Fibroblast of skin of left quadriceps (primary cell): ENCODE results near the gene RFXANK.
"Not testable (repeated sequence)": the region's sequence is repeated elsewhere in the genome, so short reads cannot be mapped to it uniquely, and the experiment has no call there.

Source experiments
- DNase-seq, 2 experiments: peaks; one replicate each; pipeline ENCODE4 v3.0.0-alpha.2; 2013; ENCODE audit warnings: low read depth in 2 of 2

Gene RFXANK

DNA sequence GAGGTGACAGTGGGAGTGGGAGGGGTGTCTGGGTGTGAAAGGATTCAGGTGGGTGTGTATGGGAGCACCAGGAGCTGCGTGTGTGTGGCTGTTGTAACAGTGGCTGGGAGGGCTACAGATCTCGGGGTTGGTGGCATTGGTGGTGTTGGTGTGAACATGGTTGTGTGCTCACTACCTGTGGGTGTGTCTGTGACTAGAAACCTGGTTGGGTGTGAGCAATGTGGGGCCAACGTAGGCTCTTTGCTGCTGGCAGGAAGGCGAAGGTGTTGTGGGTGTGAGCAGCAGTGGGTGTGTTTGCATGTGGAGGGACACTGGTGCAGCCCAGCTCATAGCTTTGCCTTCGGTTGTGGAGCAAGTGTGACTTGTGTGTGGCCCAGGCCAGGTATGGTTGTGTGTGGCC is 14.9 kb downstream of the RFXANK start:
- no peak for DNase-seq

DNA sequence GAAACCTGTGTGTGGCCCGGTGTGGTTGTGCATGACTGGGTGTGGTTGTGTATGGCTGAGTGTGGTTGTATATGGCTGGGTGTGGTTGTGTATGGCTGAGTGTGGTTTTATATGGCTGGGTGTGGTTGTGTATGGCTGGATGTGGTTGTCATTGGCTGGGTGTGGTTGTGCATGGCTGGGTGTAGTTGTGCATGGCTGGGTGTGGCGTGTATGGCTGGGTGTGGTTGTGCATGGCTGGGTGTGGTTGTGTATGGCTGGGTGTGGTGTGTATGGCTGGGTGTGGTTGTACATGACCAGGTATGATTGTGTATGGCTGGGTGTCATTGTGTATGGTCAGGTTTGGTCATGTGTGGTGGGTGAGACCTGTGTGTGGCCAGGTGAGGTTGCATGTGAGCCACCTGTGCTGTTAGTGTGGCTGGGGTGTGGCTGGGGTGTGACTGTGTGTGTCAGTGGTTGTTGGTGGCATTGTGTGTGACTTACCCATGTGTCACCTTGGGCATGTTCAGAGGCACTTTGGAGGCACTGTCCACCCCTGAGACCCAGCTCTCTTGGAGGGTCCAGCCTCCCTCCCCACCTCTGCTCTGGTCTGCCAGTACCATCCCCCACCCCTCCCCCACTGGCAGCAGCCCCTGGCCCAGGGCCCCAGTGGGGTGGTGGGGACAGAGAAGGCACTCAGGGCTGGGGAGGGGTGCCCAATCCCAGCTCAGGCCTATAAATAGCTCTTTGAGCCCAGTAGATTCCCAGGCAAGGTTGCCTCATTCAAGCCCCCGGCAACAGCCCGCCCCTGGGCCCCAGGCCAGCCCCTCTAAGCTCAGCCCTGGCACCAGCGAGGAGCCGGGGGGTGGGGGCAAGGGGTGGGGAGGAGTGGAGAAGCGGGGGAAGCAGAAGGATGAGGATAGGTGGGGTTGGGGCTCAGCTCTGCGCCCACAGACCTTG is 15.8 kb downstream of the RFXANK start:
- DNase-seq: no peak

DNA sequence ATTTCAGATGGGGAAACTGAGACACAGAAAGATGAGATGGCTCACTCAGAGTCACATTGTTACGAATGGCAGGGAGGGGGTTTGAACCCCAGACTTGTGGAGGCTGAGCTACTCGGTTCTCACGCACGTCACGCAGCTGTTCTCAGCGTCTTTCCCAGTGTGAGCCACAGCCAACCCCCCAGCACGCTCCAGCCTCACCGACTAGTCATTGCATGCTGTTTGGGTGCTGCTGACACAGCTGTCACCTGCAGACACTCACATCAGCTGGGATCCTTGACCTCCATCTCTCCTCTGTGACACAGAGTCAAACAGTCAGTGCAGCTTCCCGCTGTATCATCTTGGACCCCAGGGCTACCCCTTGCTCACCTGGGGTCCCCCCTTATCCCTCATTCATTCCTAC is 17.3 kb downstream of the RFXANK start:
- DNase-seq: no peak

DNA sequence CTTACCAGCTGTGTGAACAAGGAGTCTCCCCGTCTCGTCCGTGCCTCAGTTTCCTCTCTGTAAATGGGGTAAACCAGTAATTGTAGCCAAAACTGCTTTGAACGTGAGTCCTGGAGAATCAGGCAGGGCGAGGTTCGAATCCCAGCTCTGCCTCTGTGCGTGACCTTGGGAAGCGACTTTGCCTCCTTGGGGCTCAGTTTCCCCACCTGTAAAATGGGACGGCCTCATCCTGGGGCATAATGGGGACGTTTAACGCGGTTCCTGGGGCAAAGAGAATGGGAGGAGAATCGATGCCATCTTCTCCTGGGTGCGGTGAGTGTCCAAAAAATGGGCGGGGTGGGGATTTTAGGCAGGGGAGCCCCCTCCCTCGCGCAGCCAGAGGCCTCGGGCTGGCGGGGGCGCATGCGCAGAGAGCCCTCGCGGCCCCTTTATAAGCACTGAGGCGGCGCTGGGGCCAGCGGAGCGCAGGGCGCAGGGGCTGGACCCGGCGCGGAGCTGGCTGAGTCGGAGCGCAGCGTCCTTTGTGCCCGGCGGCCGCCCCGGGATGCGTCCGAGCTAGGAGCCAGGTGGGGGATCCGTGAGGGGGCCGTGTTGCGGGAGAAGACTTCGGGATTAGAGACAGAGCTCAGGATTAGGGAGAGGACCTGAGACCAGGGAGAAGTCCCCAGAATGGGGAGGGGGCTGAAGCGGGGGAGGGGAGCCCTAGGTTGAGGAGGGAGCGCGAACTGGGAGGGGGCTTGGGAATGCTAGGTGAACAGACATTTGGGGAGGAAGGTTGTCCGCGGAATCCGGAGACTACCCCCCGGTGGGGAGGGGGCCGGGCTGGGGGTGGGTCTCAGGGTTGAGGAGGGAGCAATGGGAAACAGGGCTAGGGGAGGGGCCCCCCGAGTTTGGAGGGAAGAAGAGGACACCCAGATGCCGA is 19.7 kb downstream of the RFXANK start, which contains the start of gene NCAN:
Gene NCAN, plus strand, starts transcription at position 460 of the 922 bp plus-strand sequence. CDS start 4,996 bp downstream, outside the sequence.
- no peak for DNase-seq

DNA sequence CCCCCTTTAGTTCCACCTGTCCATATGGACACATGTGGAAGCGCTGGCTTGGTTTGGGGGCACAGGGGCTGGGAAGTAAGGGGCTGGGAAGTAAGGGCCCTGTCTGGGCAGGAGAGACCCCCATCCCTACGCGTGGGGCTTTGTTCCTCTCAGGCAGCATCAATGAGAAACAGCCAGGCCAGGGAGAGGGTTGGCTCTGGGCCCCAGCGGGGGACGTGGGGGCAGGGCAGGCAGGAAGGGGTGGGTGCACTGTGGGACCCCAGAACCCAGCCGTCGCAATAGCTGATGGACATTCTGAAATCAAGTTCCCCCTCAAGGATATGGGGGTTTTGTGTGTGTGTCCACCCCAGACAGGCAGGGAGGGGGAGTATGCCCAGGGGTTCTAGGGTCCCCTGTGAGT is 20.9 kb downstream of the RFXANK start:
- DNase-seq: no peak

DNA sequence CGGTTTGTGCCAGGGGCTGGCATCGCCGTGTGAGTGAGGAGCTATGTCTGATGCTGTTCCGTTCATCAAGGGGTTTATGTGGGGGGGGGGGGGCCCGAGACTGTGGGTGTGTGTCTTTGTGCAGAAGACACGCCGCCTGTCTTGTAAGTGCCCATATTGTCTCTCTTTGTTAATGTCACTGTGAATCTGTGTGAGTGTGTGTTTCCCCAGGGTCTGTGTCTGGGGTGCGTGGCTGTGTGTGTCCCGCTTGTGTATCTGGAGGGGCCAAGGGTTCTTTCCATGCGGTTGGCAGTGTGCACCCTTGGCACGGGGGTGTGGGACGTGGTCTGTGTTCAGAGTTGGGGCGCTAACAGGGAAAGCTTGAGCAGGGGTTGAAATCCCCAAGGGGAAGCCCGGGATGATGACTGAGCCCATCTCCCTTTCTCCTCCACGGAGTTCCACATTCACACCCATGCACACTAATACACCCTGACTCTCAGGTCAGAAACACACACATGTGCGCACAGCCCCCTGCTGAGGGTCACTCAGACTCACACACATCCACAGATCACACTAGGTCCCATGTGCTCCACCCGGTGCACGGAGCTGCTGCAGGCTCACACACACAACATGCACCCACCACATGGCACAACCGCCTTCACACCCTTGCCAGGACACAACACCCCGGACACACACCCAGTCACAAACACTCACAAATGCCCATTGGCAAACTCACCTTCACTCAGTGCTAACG is 21.5 kb downstream of the RFXANK start:
- DNase-seq: no peak

DNA sequence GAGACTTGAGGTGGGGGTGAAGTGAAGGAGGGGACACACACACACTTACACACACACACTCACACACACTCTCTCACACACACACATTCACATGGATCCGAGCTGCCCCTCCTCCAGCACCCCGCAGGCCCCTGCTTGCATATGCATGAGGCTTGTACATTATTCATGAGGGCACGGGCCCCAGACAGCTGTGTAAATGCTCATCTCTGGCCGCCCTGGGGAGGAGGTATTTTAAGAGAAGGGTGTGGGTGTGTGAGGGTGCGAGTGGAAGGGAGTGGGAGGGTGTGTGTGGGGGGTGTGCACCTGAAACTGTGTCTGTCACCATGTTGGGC is 22.1 kb downstream of the RFXANK start:
- DNase-seq: no peak

DNA sequence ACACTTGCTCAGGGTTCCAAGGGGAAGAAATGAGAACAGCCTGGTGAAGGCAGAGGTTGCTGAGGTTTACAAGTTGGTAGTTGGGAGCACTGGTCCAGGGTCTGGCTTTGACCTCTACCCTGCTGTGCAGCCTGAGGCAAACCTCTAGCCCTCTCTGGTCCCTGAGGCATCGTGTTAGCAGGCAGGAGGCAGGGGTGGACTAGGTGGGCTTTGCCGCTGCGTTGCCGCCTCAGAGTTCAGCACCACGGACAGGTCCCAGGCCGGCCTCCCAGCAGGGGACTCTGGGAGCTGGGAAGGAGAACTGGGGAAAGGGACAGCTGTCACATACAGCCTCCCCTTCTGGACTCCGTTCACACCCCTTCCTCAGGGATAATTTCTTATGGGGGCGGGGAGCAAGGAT is 22.8 kb downstream of the RFXANK start:
- DNase-seq: no peak

DNA sequence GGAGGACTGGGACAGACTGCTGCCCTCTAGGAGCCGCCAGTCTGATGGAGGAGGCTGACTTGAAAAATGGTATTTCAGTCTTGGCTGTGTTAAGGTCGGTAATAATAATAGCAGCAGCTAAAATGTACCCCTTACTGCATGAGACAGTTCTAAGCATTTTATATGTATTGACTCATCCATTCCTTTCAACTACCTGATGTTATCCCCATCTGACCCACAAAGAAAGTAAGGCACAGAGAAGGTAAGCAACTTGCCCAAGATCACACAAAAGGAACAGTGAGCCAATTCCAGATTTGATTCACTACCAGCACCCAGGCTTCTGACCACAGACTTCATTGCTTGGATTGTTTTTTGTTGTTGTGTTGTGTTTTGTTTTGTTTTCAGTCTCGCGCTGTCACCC is 23.7 kb downstream of the RFXANK start:
- no peak for DNase-seq

DNA sequence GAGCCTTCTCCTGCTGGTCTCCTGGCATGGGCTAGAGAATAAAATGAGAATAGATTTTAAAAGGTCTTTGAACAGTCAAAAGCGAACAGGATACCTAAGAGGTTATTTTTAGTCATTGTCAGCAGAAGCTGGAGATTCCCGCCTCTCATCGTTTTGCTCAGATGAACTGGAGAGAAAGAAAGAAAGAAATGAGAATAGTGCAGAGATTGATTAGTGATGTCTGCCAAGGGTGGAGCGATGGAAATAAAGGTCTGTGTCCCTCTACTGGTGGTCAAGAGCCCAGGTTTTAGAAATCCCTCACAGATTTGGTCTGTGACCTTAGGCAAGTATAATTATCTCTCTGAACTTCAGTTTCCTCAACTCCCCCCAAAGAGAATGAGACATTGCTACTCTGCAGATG is 25.0 kb downstream of the RFXANK start:
- DNase-seq: no peak

DNA sequence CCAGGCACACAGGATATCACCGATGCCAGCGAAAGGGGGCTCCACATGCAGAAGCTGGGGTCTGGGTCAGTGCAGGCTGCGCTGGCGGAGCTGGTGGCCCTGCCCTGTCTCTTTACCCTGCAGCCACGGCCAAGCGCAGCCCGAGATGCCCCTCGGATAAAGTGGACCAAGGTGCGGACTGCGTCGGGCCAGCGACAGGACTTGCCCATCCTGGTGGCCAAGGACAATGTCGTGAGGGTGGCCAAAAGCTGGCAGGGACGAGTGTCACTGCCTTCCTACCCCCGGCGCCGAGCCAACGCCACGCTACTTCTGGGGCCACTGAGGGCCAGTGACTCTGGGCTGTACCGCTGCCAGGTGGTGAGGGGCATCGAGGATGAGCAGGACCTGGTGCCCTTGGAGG is 26.9 kb downstream of the RFXANK start:
- DNase-seq: no peak

DNA sequence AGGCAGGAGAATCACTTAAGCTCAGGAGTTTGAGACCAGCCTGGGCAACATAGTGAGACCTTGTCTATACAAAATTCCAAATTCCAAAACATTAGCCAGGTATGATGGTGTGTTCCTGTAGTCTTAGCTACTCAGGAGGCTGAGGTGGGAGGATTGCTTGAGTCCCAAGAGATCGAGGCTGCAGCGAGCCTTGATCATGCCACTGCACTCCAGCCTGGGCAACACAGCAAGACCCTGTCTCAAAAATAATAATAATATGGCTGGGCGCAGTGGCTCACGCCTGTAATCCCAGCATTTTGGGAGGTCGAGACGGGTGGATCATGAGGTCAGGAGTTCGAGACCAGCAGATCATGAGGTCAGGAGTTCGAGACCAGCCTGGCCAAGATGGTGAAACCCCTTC is 28.9 kb downstream of the RFXANK start:
- not testable (repeated sequence) for DNase-seq

DNA sequence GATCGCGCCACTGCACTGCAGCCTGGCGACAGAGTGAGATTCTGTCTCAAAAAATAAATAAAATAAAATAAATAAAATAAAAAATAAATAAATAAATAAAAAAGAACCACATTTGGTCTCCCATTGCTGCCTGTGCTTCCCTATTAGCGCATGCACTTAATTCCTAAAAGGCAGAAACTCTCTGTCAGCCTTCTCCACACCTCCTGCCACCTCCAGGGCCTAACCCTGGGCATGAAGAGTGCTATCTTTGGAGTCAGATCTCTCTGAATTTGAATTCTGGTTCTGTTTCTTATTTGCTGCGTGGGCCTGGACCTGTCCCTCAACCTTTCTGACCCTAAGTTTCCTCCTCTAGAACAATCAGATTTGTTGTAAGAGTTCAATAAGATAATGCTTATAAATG is 31.0 kb downstream of the RFXANK start:
- DNase-seq: no peak

DNA sequence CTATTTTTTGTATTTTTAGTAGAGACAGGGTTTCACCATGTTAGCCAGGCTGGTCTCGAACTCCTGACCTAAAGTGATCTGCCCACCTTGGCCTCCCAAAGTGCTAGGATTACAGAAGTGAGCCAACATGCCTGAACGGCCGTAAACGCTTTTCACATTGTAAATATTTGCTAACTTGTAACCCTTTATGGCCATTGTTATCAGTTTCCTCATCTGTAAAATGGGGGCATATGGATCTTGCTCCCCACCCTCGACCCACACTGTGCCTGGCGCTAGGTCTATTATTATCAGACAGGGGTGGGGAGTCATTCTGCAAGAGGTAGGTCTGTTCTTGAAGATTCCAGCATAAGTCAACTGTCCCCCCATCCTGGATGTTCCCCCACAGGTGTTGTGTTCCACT is 31.6 kb downstream of the RFXANK start:
- no peak for DNase-seq

DNA sequence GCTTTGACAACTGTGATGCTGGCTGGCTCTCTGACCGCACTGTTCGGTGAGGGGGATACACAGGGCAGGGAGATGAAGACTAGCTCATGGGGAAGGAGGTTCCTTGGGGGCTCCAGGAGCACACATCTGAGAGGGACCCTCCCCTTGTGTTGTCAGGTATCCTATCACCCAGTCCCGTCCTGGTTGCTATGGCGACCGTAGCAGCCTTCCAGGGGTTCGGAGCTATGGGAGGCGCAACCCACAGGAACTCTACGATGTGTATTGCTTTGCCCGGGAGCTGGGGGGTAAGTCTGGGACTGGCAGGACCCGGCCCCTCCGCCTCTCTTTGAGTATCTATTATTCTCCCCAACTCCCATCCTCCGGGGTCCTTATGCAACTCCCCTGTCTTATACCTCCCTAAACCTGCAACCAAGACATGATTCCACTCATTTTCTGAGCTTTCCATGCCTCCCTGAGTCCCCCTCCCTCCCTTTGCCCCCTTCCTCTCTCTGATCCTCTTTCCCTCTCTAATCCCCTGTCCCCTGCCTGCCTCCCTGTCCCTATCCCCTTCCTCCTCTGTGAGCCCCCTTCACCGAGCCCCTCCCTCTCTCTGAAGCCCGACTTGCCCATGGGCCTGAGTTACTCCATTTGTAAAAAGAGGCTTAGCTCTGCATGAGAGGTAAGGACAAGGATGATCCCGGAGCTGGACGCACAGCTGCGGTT is 32.2 kb downstream of the RFXANK start:
- DNase-seq: no peak

DNA sequence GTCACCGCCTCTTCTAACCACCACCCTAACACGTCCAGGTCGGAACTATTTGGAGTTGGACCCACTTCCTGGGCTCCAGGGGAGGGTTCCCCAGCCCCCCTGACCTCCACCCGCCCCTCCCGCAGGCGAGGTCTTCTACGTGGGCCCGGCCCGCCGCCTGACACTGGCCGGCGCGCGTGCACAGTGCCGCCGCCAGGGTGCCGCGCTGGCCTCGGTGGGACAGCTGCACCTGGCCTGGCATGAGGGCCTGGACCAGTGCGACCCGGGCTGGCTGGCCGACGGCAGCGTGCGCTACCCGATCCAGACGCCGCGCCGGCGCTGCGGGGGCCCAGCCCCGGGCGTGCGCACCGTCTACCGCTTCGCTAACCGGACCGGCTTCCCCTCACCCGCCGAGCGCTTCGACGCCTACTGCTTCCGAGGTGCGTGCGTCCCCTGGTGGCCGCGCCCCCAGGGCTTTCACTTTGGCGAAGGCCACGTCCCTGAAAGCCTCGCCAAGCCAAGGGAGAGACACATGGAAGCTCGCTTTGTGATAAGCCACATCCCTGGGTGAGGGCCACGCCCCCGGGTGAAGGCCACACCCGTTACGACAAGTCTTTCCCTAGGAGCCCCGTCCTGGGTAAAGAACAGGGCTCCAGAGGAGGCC is 32.9 kb downstream of the RFXANK start:
- peak; percentile 12 to 15 for DNase-seq

DNA sequence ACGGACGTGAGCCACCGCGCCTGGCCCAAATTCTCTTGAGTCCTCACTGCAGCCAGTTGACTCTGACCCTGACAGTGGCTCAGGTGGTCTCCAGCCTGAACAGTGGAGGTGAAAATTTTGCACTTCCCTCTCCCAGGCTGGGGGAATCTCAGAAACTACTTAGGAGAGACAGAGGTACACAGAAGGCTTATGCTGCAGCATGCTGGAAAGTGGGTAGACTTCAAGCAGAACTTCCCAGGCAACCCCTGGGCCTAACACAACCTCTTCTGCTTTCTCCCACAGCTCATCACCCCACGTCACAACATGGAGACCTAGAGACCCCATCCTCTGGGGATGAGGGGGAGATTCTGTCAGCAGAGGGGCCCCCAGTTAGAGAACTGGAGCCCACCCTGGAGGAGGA is 34.1 kb downstream of the RFXANK start:
- no peak for DNase-seq

DNA sequence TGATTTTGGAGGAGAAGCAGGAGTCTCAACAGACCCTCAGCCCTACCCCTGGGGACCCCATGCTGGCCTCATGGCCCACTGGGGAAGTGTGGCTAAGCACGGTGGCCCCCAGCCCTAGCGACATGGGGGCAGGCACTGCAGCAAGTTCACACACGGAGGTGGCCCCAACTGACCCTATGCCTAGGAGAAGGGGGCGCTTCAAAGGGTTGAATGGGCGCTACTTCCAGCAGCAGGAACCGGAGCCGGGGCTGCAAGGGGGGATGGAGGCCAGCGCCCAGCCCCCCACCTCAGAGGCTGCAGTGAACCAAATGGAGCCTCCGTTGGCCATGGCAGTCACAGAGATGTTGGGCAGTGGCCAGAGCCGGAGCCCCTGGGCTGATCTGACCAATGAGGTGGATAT is 34.6 kb downstream of the RFXANK start:
- DNase-seq: no peak

DNA sequence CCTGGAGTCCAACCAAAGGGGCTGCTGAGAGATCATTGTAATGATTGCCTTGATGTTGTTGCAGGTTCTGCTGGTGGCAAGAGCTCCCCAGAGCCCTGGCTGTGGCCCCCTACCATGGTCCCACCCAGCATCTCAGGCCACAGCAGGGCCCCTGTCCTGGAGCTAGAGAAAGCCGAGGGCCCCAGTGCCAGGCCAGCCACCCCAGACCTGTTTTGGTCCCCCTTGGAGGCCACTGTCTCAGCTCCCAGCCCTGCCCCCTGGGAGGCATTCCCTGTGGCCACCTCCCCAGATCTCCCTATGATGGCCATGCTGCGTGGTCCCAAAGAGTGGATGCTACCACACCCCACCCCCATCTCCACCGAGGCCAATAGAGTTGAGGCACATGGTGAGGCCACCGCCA is 35.2 kb downstream of the RFXANK start:
- no peak for DNase-seq

DNA sequence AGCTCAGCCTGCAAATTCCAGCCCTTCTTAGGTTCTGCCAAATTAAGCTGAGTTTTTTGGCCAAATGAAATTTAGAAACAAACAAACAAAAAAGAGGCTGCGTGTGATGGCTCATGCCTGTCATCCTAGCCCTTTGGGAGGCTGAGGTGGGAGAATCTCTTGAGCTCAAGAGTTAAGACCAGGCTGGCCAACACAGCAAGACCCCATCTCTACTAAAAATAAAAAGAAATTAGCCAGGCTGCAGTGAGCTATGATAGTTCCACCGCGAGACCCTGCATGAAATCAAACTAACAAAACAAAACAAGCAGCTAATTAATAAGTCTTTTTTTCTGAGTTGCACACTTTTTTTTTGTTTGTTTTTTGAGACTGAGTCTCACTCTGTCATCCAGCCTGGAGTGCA is 37.6 kb downstream of the RFXANK start:
- no peak for DNase-seq

DNA sequence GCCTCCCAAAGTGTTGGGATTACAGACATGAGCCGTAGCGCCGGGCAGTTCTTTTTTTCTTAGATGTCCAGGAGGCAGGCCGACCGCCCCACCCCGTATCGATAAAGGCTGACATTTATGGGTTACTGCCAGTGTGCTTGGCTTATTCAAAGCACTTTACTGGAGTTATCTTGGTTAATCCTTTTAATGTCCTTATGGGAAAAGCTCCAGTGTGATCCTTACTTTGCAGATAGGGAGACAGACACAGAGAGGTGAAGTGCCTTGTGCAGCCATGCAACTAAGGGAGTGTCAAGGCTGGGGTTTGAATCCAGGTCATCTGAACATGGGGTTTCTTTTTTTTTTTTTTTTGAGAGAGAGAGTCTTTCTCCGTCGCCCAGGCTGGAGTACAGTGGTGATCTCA is 38.9 kb downstream of the RFXANK start:
- no peak for DNase-seq
